Upper lobe of right lung (tissue), 1 donor: ENCODE results near the gene KRTAP10-12. TPM values are rescaled to one million over a fixed set of nuclear protein-coding genes. Genes with fewer than 3 reads are reported as not detected.

Experiments
- ATAC-seq: fragments of 200-7000 bp; cut with Tn5 transposase; one replicate; pipeline ENCODE4 v1.9.1; 2020; ENCODE audit warnings: mild to moderate bottlenecking, moderate library complexity
- DNase-seq: peaks from one replicate; pipeline ENCODE4 v3.0.0-alpha.2; 2020
- H3K27ac ChIP-seq: fragments of 200-600 bp; one replicate; pipeline ENCODE4 v1.8.0; 2022
- H3K27me3 ChIP-seq: fragments of 200-600 bp; one replicate; pipeline ENCODE4 v1.8.0; 2022; ENCODE audit warnings: mild to moderate bottlenecking
- H3K36me3 ChIP-seq: fragments of 200-600 bp; one replicate; pipeline ENCODE4 v1.8.0; 2022
- H3K4me1 ChIP-seq: fragments of 200-600 bp; one replicate; pipeline ENCODE4 v1.8.0; 2022
- H3K4me3 ChIP-seq: fragments of 200-600 bp; one replicate; pipeline ENCODE4 v1.8.0; 2022; ENCODE audit warnings: mild to moderate bottlenecking
- H3K9me3 ChIP-seq: fragments of 200-600 bp; one replicate; pipeline ENCODE4 v1.8.0; 2022
- intact Hi-C: fragments of 100-400 bp; cut with DNase I; formaldehyde crosslinking; loops from one replicate; pipeline ENCODE4 v1.11.0; 2022
- total RNA-seq: library from RNA; stranded (reverse); fragmentation: NEBNext Ultra II Directional; extraction: Animal tissue kit (Norgen Biotek cat#: 25700); gene quantifications from one replicate; pipeline ENCODE4 v1.2.1, GENCODE V29; 2021
- TF ChIP-seq, protein P1 (sequence below): fragments of 200-600 bp; IDR thresholded peaks from one replicate; pipeline ENCODE4 v1.8.0; 2022; ENCODE audit warnings: antibody characterized with exemption
- donor health status: DM: no; HTN: yes; CAD: no; lungs with severe emphysema.

KRTAP10-12 gene
- total RNA-seq, 1 donor from 2014 or later: not detected

DNA sequence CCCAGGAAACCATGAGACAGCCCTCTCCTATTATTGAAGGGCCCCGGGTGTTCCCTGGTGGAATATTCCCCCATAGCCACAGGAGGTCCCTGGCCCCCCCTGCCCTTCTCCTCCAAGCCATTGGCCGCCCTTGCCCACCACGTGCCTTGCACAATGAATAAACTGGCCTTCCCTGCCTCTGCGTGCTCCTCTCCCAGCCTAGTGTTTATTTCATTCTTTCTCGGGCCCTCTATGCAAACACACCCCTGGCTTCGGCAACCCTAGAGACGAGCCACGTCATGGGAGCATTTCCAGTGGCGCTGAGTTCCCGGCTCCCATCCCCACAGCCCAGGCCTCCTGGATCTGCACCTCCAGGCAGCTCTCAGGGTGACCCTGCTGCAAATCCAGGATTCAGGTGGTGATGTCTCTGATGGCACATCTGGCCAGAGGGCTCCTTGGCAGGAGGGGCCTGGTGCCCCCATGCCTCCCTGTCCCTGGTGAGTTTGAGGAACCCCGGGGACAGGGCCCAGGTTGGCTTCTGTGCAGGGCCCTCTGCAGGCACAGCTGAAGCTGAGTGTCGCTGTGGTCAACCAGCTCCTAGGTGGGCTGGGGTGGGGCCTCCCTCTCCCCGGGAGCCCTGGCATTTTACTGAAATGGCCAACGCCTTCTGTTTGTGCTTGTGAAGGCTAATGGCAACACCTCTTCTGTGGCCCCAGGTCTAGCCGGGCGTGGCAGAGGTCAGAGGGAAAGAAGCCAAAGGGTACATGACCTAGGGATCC, 6.2 kb downstream of the KRTAP10-12 start:
- peaks cover 70% of the 10 kb centered on the region for H3K27me3 ChIP-seq
- H3K4me1 ChIP-seq: no peaks in the 10 kb centered on the region
- no peak for ATAC-seq
- intact Hi-C loops: no loop called here
- no peak overlapping the region for H3K27ac ChIP-seq
- DNase-seq: no peak
- H3K4me3 ChIP-seq: no peak overlapping the region
- no peaks in the 10 kb centered on the region for H3K36me3 ChIP-seq
- TF ChIP-seq, protein P1, sequence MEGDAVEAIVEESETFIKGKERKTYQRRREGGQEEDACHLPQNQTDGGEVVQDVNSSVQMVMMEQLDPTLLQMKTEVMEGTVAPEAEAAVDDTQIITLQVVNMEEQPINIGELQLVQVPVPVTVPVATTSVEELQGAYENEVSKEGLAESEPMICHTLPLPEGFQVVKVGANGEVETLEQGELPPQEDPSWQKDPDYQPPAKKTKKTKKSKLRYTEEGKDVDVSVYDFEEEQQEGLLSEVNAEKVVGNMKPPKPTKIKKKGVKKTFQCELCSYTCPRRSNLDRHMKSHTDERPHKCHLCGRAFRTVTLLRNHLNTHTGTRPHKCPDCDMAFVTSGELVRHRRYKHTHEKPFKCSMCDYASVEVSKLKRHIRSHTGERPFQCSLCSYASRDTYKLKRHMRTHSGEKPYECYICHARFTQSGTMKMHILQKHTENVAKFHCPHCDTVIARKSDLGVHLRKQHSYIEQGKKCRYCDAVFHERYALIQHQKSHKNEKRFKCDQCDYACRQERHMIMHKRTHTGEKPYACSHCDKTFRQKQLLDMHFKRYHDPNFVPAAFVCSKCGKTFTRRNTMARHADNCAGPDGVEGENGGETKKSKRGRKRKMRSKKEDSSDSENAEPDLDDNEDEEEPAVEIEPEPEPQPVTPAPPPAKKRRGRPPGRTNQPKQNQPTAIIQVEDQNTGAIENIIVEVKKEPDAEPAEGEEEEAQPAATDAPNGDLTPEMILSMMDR: no peak
- no peaks in the 10 kb centered on the region for H3K9me3 ChIP-seq

DNA sequence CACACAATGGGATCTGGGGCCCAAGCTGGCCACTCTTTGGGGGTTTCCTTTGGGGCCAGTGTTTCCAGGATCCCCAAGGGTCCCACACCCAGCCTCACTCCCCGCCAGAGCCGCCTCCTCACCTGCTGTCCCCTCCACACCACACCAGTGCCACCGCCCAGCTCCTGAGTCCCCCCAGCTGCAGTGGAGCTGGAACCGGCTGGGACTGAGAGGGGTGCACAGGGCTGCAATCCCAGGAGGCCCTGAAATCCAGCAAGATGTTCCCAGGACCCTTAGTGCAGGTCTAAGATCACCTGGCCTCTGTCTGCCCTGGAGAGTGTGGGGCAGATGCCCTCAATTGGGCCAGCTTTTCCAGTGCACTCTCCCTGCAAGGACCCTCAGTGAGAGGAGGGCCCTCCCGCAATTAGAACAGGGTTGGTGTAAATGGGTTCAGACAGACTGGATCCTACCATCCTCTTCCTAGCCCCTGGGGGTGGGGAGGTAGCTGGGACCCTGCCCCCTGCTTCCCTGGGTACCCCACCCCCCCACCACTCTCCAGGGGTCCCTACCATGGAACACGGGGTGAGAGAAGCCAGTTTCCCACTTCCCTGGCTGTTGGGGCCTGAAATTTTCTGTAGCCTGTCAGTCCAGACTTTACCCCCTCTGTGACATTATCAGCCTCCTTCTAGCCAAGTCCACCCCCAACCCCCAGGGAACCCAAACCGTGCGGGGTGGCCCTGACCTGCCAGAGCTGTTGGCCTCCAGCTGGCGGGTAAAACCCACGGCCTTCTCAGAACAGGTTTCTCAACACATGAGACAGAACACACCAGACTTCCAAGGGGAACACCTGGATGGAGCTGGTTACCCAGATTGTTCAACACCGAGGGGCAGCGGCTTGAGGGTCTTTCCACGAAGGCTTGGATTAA, 7.0 kb downstream of the KRTAP10-12 start:
- DNase-seq (no peak), ATAC-seq (no peak)
- H3K4me3 ChIP-seq: no peak overlapping the region
- H3K27ac ChIP-seq: no peak overlapping the region
- intact Hi-C loops: no loop called here
- peaks cover 70% of the 10 kb centered on the region for H3K27me3 ChIP-seq
- H3K36me3 ChIP-seq: no peaks in the 10 kb centered on the region
- no peaks in the 10 kb centered on the region for H3K9me3 ChIP-seq
- H3K4me1 ChIP-seq: no peaks in the 10 kb centered on the region
- TF ChIP-seq, protein P1: no peak

DNA sequence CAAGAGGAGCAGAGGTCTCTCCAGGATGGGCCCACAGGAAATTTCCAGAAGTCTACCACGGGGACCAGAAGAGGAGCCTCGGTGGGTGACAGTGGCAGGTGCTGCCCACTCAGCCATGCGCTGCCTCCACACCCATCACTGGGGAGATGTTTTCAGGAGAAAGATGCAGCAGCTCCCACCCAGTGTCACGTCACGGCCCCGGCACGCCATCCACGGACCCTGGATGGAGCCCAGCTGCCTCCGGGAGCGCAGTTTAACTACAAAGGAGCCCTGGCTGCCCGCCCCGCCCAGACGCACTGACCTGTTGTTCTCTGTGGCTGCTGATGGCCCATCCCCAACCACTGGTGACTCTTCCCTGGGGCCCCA, 7.6 kb downstream of the KRTAP10-12 start:
- H3K36me3 ChIP-seq: no peaks in the 10 kb centered on the region
- intact Hi-C loops: no loop called here
- no peaks in the 10 kb centered on the region for H3K9me3 ChIP-seq
- ATAC-seq (no peak), DNase-seq (no peak)
- H3K27me3 ChIP-seq: peaks cover 71% of the 10 kb centered on the region
- no peak overlapping the region for H3K4me3 ChIP-seq
- no peak overlapping the region for H3K27ac ChIP-seq
- TF ChIP-seq, protein P1: no peak
- peaks cover 2% of the 10 kb centered on the region for H3K4me1 ChIP-seq

DNA sequence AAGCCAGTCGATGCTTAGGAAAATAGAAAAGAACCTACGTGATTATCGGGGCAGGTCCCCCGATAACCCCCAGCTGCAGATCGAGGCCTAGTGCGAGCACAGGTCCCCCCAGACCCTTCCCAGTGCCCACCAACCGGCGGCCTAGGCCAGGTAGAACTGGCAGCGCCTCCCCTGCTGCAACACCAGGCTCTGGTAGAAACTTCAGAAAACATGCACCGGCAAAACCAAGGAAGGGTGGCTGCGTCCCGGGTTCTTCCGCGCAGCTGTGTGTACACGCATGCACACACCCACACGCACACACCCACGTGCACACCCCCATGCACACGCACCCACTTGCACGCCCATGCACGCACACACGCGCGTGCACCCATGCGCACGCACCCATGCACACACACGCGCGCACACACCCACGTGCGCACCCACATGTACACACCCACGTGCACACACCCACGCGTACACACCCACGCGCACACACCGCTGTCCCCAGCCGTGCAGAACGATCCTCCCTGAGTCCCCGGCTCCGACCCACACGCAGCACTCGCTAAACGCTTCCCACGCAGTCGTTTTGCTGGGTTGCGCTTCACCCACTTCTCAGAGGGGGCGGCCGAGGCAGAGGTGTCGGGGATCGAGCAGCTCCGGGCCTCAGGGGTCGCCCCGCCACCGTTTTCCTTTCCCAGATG, 9.2 kb downstream of the KRTAP10-12 start:
- peaks cover 76% of the 10 kb centered on the region for H3K27me3 ChIP-seq
- intact Hi-C loops: no loop called here

More for the DNA sequence above, 9.2 kb downstream of the KRTAP10-12 start:
- H3K4me1 ChIP-seq: peaks cover 8% of the 10 kb centered on the region
- DNase-seq: no peak
- H3K27ac ChIP-seq: no peak overlapping the region
- H3K36me3 ChIP-seq: no peaks in the 10 kb centered on the region
- no peaks in the 10 kb centered on the region for H3K9me3 ChIP-seq
- no peak for ATAC-seq
- H3K4me3 ChIP-seq: no peak overlapping the region
- TF ChIP-seq, protein P1: no peak
